PC-9 (cell line): ENCODE measurements around the gene ADAMTSL1.

Experiments
- CTCF ChIP-seq: fragments of 200-600 bp; sonication (generic); conservative IDR thresholded peaks from 2 replicates; pipeline ENCODE4 v1.6.1; 2017; ENCODE audit warnings: mixed run types, antibody characterized with exemption, mild to moderate bottlenecking, moderate library complexity
- EZH2 ChIP-seq: fragments of 200-600 bp; sonication (generic); IDR thresholded peaks from 2 replicates; pipeline ENCODE4 v1.8.0; 2017; ENCODE audit warnings: antibody characterized with exemption, low read depth

- TF ChIP-seq CTCF (no peak), EZH2 (no peak)
Observed at GRCh38 chr9:18467696-18468095, 6.3 kb upstream of the ADAMTSL1 start.
